DND-41 (cell line): ENCODE results near the gene IGFBP2.

ENCODE experiments used
- ATAC-seq: fragments of 200-7000 bp; cut with Tn5 transposase; 3 replicates; pipeline ENCODE4 v1.9.1; 2021; ENCODE audit warnings: low read depth; ENCODE audit not compliant: insufficient read depth
- DNase-seq: peaks from one replicate; pipeline ENCODE4 v3.0.0-alpha.2; 2020
- H2AFZ ChIP-seq: 2 replicates; pipeline ENCODE4 v1.6.0; 2012; ENCODE audit warnings: low read depth, low read length
- H3K27ac ChIP-seq: 2 replicates; pipeline ENCODE4 v1.5.1; 2012; ENCODE audit warnings: low read length, inconsistent platforms
- H3K27me3 ChIP-seq: fragments of 200-600 bp; sonication (generic); 2 replicates; pipeline ENCODE4 v1.6.0; 2012; ENCODE audit warnings: low read length, mild to moderate bottlenecking, inconsistent platforms; ENCODE audit not compliant: insufficient read depth, poor library complexity
- H3K36me3 ChIP-seq: 2 replicates; pipeline ENCODE4 v1.5.1; 2012; ENCODE audit warnings: low read length, inconsistent platforms; ENCODE audit not compliant: insufficient read depth
- H3K4me1 ChIP-seq: 2 replicates; pipeline ENCODE4 v1.5.1; 2012; ENCODE audit warnings: mild to moderate bottlenecking, low read length; ENCODE audit not compliant: insufficient read depth
- H3K4me2 ChIP-seq: 2 replicates; pipeline ENCODE4 v1.6.0; 2012; ENCODE audit warnings: mild to moderate bottlenecking, moderate library complexity, low read length, inconsistent platforms; ENCODE audit not compliant: insufficient read depth
- H3K4me3 ChIP-seq, 2 experiments: fragments of 200-600 bp in 1 of 2; shearing (Covaris generic) in 1 of 2; 2 replicates each; pipeline ENCODE4 v1.5.1; 2012 to 2016; ENCODE audit warnings: inconsistent platforms in 2 of 2, low read length in 2 of 2, mild to moderate bottlenecking in 2 of 2, low read depth in 1 of 2, moderate library complexity in 1 of 2
- H3K79me2 ChIP-seq: 2 replicates; pipeline ENCODE4 v1.6.0; 2012; ENCODE audit warnings: low read length, inconsistent platforms; ENCODE audit not compliant: insufficient read depth
- H3K9ac ChIP-seq: 2 replicates; pipeline ENCODE4 v1.6.0; 2012; ENCODE audit warnings: low read depth, mild to moderate bottlenecking, inconsistent platforms, low read length, moderate library complexity
- H3K9me3 ChIP-seq: 2 replicates; pipeline ENCODE4 v1.5.1; 2012; ENCODE audit warnings: low read length, moderate library complexity, mild to moderate bottlenecking, inconsistent platforms; ENCODE audit not compliant: insufficient read depth, severe bottlenecking
- H4K20me1 ChIP-seq: 2 replicates; pipeline ENCODE4 v1.6.0; 2012; ENCODE audit warnings: low read length; ENCODE audit not compliant: insufficient read depth
- EZH2 ChIP-seq: IDR thresholded peaks from 3 replicates; pipeline ENCODE4 v1.6.1; 2012; ENCODE audit warnings: borderline replicate concordance, low read depth, mild to moderate bottlenecking, moderate library complexity, low read length, inconsistent platforms; ENCODE audit not compliant: severe bottlenecking
- TF ChIP-seq, protein P1 (sequence below): IDR thresholded peaks from 2 replicates; pipeline ENCODE4 v1.5.1; 2012; ENCODE audit warnings: borderline replicate concordance, low read length, moderate library complexity, mild to moderate bottlenecking; ENCODE audit not compliant: poor library complexity, severe bottlenecking; ENCODE audit errors: extremely low read depth

The IGFBP2 gene

GRCh38 chr2:216645636-216645950 is 12.4 kb downstream of the IGFBP2 start:
- TF ChIP-seq EZH2, result no peak
- TF ChIP-seq, protein P1, sequence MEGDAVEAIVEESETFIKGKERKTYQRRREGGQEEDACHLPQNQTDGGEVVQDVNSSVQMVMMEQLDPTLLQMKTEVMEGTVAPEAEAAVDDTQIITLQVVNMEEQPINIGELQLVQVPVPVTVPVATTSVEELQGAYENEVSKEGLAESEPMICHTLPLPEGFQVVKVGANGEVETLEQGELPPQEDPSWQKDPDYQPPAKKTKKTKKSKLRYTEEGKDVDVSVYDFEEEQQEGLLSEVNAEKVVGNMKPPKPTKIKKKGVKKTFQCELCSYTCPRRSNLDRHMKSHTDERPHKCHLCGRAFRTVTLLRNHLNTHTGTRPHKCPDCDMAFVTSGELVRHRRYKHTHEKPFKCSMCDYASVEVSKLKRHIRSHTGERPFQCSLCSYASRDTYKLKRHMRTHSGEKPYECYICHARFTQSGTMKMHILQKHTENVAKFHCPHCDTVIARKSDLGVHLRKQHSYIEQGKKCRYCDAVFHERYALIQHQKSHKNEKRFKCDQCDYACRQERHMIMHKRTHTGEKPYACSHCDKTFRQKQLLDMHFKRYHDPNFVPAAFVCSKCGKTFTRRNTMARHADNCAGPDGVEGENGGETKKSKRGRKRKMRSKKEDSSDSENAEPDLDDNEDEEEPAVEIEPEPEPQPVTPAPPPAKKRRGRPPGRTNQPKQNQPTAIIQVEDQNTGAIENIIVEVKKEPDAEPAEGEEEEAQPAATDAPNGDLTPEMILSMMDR, result no peak
- peaks cover 98% of the 10 kb centered on the region for H3K79me2 ChIP-seq
- no peaks in the 10 kb centered on the region for H3K27me3 ChIP-seq
- H3K4me2 ChIP-seq, result peak overlapping the region; percentile 15; the same call in 1 of the 2 replicates
- ATAC-seq (no peak), DNase-seq (no peak)
- peaks cover 91% of the 10 kb centered on the region for H3K36me3 ChIP-seq
- H3K9ac ChIP-seq, result no peak overlapping the region
- no peak overlapping the region for H2AFZ ChIP-seq
- no peaks in the 10 kb centered on the region for H3K9me3 ChIP-seq
- H3K4me3 ChIP-seq, result no peak overlapping the region
- H4K20me1 ChIP-seq, result peaks cover 87% of the 10 kb centered on the region
- H3K4me1 ChIP-seq, result peaks cover 87% of the 10 kb centered on the region
- H3K27ac ChIP-seq, result peak overlapping the region; percentile 39

DNA sequence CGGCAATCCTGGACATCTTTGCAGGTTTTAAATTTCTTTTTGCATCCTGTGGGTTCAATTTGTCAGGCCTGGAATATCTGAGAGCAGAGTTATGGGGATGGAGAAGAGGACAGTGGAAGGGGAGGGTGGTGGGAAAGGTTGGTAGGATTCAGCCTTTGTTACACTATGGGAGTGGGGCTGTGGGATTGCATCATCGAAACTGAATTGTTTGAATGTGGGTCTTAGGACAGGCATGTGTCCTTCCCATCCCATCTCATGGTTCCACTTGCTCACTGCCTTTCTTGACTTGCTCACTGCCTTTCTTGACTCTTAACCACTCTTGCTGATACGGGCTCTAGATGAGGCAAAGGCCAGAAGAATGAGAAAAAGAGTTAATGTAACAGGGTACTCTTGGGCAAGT is 12.9 kb downstream of the IGFBP2 start:
- peaks cover 98% of the 10 kb centered on the region for H3K79me2 ChIP-seq
- TF ChIP-seq EZH2, result no peak
- TF ChIP-seq, protein P1, result no peak
- peaks cover 91% of the 10 kb centered on the region for H3K36me3 ChIP-seq
- ATAC-seq (no peak), DNase-seq (no peak)
- no peaks in the 10 kb centered on the region for H3K9me3 ChIP-seq
- peaks cover 86% of the 10 kb centered on the region for H3K4me1 ChIP-seq
- H3K27ac ChIP-seq, result peak overlapping the region; percentile 39
- no peak overlapping the region for H2AFZ ChIP-seq
- no peaks in the 10 kb centered on the region for H3K27me3 ChIP-seq
- peak overlapping the region; percentile 15; the same call in 1 of the 2 replicates for H3K4me2 ChIP-seq
- peaks cover 87% of the 10 kb centered on the region for H4K20me1 ChIP-seq
- H3K4me3 ChIP-seq, result no peak overlapping the region; a peak in 1 of 4 replicates
- no peak overlapping the region for H3K9ac ChIP-seq

GRCh38 chr2:216648105-216648504 is 14.9 kb downstream of the IGFBP2 start:
- peak overlapping the region; percentile 23 for H3K4me2 ChIP-seq
- H3K27me3 ChIP-seq, result no peaks in the 10 kb centered on the region
- peaks cover 94% of the 10 kb centered on the region for H4K20me1 ChIP-seq
- no peak for ATAC-seq
- no peaks in the 10 kb centered on the region for H3K9me3 ChIP-seq
- DNase-seq, result no peak
- H3K4me1 ChIP-seq, result peaks cover 79% of the 10 kb centered on the region
- H3K9ac ChIP-seq, result peak overlapping the region; percentile 10; the same call in 1 of the 2 replicates
- H3K36me3 ChIP-seq, result peaks cover 94% of the 10 kb centered on the region
- no peak overlapping the region for H2AFZ ChIP-seq
- H3K79me2 ChIP-seq, result peaks cover 99% of the 10 kb centered on the region
- TF ChIP-seq EZH2, result no peak
- TF ChIP-seq, protein P1, result no peak
- H3K4me3 ChIP-seq, result no peak overlapping the region; a peak in 1 of 4 replicates
- peak overlapping the region; percentile 55 for H3K27ac ChIP-seq

DNA sequence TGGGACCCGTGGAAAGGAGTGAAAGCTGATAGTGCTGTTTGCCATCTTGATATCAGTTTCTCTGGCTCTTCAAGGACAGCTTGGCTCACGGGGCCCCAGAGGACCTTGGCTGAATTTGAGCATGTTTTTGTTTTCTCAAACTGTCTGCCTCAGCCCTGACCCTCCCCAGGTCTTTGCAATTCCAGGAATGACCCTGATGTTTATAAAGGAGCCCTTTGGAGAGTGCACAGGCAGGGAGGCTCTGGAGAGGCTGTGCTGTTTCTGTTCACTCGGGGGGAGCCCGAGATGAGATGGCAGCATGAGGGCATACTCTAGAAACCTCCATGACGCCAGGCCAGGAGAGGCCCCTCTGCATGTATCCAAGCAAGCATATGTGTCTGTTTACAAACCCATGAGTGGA is 16.4 kb downstream of the IGFBP2 start:
- H3K4me2 ChIP-seq, result peak overlapping the region; percentile 35
- peaks cover 99% of the 10 kb centered on the region for H3K79me2 ChIP-seq
- H3K36me3 ChIP-seq, result peaks cover 94% of the 10 kb centered on the region
- H3K9me3 ChIP-seq, result no peaks in the 10 kb centered on the region
- peaks cover 94% of the 10 kb centered on the region for H4K20me1 ChIP-seq
- no peak overlapping the region for H3K4me3 ChIP-seq
- H3K9ac ChIP-seq, result peak overlapping the region; percentile 15
- ATAC-seq (no peak), DNase-seq (no peak)
- H3K27ac ChIP-seq, result peak overlapping the region; percentile 40
- no peaks in the 10 kb centered on the region for H3K27me3 ChIP-seq
- H2AFZ ChIP-seq, result no peak overlapping the region
- TF ChIP-seq, protein P1, result no peak
- TF ChIP-seq EZH2, result no peak
- H3K4me1 ChIP-seq, result peaks cover 79% of the 10 kb centered on the region
